ENCODE results near the gene RNF150. TPM values are rescaled to one million over a fixed set of nuclear protein-coding genes. Genes with fewer than 3 reads are reported as not detected.

RNF150 gene
- total and polyA plus RNA-seq, 2 of the 8 experiments (the other 6 are each of a cell fraction or from before 2014, with no cell fraction given): 3.4 to 4.8 TPM

GRCh38 chr4:141003193-141003592, 130.1 kb downstream of the RNF150 start:
- no peak overlapping the region for H2BK5ac ChIP-seq (ENCODE audit: low read depth, low read length)
- FAIRE-seq: no peak

More at GRCh38 chr4:141003193-141003592, 130.1 kb downstream of the RNF150 start:
- no peak overlapping the region for H3K4me2 ChIP-seq (ENCODE audit: insufficient read depth in 1 of 2, low read depth in 2 of 2, low read length in 2 of 2)
- no peak for TF ChIP-seq BACH1 (IDR thresholded peaks at IDR 0.05; ENCODE audit: low read length)
- ChIA-PET CTCF (ENCODE audit: partially characterized antibody) (interaction anchor here (1.3 to 1.4 kb wide), 2 partner anchors 10 to 130 kb away, joined by 3 to 6 read pairs; partner anchors contain the start of gene RNF150), POLR2A (ENCODE audit: partially characterized antibody) (no interaction called here)
- H3K23me2 ChIP-seq (ENCODE audit: low read depth, low read length): no peaks in the 10 kb centered on the region; the same call in 1 of the 2 replicates
- no peak overlapping the region for H3K9ac ChIP-seq (replicated peaks in 1 of 4; ENCODE audit: extremely low read depth in 1 of 4, low read depth in 3 of 4, low read length in 3 of 4)
- H3K14ac ChIP-seq (ENCODE audit: insufficient read length): no peak overlapping the region
- H2BK20ac ChIP-seq (ENCODE audit: low read length): no peak overlapping the region
- no peak overlapping the region for H2BK12ac ChIP-seq (ENCODE audit: low read depth, low read length)
- no peak overlapping the region for H3K23ac ChIP-seq (ENCODE audit: insufficient read length)
- no peak overlapping the region for H2BK120ac ChIP-seq (replicated peaks; ENCODE audit: low read depth, low read length)
- 91 to 100% methylated on average over 1 to 4 of the region's 4 CpGs for WGBS, 2 experiments (ENCODE audit: extremely low coverage in 1 of 2, insufficient coverage in 1 of 2, insufficient read length in 1 of 2, insufficient replicate concordance in 2 of 2, low coverage in 1 of 2, low lambda C conversion rate in 2 of 2, missing lambda C conversion rate in 1 of 2)
- no peak overlapping the region for H3K18ac ChIP-seq (ENCODE audit: extremely low read depth, low read length)
- no peak overlapping the region for H3K27ac ChIP-seq (ENCODE audit: low read depth, low read length)
- no peak overlapping the region for H3K4ac ChIP-seq (replicated peaks; ENCODE audit: insufficient read length, low read depth, low read length)
- H3K4me3 ChIP-seq (ENCODE audit: extremely low read depth in 1 of 4, insufficient read depth in 2 of 4, low read depth in 3 of 4, low read length in 4 of 4): no peak overlapping the region
- no peak overlapping the region for H2AFZ ChIP-seq (ENCODE audit: low read length)
- H2AK5ac ChIP-seq (ENCODE audit: low read depth, low read length): no peak overlapping the region
- H3K79me2 ChIP-seq (ENCODE audit: control insufficient read depth in 1 of 2, insufficient read depth in 2 of 2, low read length in 2 of 2): no peaks in the 10 kb centered on the region
- no peak overlapping the region for H4K8ac ChIP-seq (ENCODE audit: extremely low read depth, insufficient read depth, low read length)
- no peak overlapping the region for H3K56ac ChIP-seq (replicated peaks; ENCODE audit: insufficient read length, low read depth, low read length)
- H3K79me1 ChIP-seq (ENCODE audit: low read depth, low read length): no peaks in the 10 kb centered on the region
- H4K5ac ChIP-seq (ENCODE audit: insufficient read length, low read depth, low read length): no peak overlapping the region
- H3K9me3 ChIP-seq (ENCODE audit: insufficient read depth in 2 of 2, low read depth in 1 of 2, low read length in 1 of 2): peaks cover 0 to 2% of the 10 kb centered on the region in 2 experiments; a peak in 1 of 4 replicates
- no peak overlapping the region for H4K91ac ChIP-seq (replicated peaks; ENCODE audit: insufficient read length, low read length)
- no peaks in the 10 kb centered on the region for H3K27me3 ChIP-seq (replicated peaks in 1 of 4; ENCODE audit: control insufficient read depth in 3 of 4, extremely low read depth in 1 of 4, insufficient read depth in 3 of 4, low read length in 3 of 4)
- H3K4me1 ChIP-seq (replicated peaks in 1 of 4; ENCODE audit: control insufficient read depth in 3 of 4, insufficient read depth in 4 of 4, low read length in 3 of 4): no peaks in the 10 kb centered on the region
- no peak overlapping the region for H2BK15ac ChIP-seq (ENCODE audit: low read length)
- DNase-seq (ENCODE audit: low read depth in 1 of 2, low spot score in 2 of 2): no peak
- no peaks in the 10 kb centered on the region for H4K20me1 ChIP-seq (replicated peaks in 1 of 2; ENCODE audit: control insufficient read depth in 1 of 2, insufficient read depth in 2 of 2, low read length in 2 of 2)
- H3K36me3 ChIP-seq (ENCODE audit: control insufficient read depth in 2 of 4, insufficient read depth in 4 of 4, low read length in 3 of 4): no peaks in the 10 kb centered on the region

Data from H1 (cell line).